Breast epithelium (tissue), 3 donors: ENCODE results near the gene TARS2.

Source experiments
- POLR2AphosphoS5 ChIP-seq, 3 donors: sonication (generic); formaldehyde crosslinking; IDR thresholded peaks; one replicate each; pipeline ENCODE4 v1.6.1; 2017; ENCODE audit warnings: antibody characterized with exemption in 3 of 3
- TF ChIP-seq, protein P1 (sequence below), 3 donors: fragments of 450-650 bp; IDR thresholded peaks; one replicate each; pipeline ENCODE4 v1.5.1; 2016 to 2017; ENCODE audit warnings: antibody characterized with exemption in 3 of 3, mild to moderate bottlenecking in 3 of 3, moderate library complexity in 3 of 3

DNA sequence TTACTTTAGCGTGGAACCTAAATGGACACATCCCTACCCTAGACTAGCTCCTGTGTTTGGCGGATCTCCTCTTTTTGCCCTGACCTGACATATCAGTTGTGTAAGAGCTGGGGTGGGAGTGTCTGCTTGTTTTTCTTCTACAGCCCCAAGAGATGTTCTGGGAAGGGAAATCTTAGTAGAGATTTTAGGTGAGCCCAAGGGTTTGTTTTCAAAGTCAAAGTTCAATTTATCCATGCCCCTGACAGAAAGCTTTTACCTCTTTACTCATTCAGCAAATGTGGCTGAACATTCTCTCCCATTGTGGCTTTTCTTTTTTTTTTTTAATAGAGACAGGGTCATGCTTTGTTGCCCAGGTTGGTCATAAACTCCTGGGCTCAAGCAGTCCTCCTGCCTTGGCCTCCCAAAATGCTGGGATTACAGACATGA lies 7.3 kb upstream of the TARS2 start:
- TF ChIP-seq, protein P1, sequence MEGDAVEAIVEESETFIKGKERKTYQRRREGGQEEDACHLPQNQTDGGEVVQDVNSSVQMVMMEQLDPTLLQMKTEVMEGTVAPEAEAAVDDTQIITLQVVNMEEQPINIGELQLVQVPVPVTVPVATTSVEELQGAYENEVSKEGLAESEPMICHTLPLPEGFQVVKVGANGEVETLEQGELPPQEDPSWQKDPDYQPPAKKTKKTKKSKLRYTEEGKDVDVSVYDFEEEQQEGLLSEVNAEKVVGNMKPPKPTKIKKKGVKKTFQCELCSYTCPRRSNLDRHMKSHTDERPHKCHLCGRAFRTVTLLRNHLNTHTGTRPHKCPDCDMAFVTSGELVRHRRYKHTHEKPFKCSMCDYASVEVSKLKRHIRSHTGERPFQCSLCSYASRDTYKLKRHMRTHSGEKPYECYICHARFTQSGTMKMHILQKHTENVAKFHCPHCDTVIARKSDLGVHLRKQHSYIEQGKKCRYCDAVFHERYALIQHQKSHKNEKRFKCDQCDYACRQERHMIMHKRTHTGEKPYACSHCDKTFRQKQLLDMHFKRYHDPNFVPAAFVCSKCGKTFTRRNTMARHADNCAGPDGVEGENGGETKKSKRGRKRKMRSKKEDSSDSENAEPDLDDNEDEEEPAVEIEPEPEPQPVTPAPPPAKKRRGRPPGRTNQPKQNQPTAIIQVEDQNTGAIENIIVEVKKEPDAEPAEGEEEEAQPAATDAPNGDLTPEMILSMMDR (IDR thresholded peaks at IDR 0.05): no peak
- TF ChIP-seq POLR2AphosphoS5 (IDR thresholded peaks at IDR 0.05): no peak
